Neuronal stem cell (in vitro differentiated cells): ENCODE measurements around the gene NEUROD2.

Experiments
- DNase-seq: peaks from one replicate; pipeline ENCODE4 v3.0.0-alpha.2; 2013; ENCODE audit warnings: low spot score
- H2AFZ ChIP-seq: one replicate; pipeline ENCODE4 v1.6.1; 2013; ENCODE audit warnings: mild to moderate bottlenecking, low read length, inconsistent platforms
- H2AK5ac ChIP-seq: 2 replicates; pipeline ENCODE4 v1.6.1; 2013; ENCODE audit warnings: low read depth, mild to moderate bottlenecking, inconsistent platforms, low read length, moderate library complexity, mixed read lengths
- H2BK120ac ChIP-seq: 2 replicates; pipeline ENCODE4 v1.6.1; 2013; ENCODE audit warnings: low read depth, mild to moderate bottlenecking, inconsistent platforms, low read length, moderate library complexity, mixed read lengths
- H2BK12ac ChIP-seq: one replicate; pipeline ENCODE4 v1.6.1; 2013; ENCODE audit warnings: low read length, inconsistent platforms
- H2BK15ac ChIP-seq: 2 replicates; pipeline ENCODE4 v1.6.1; 2013; ENCODE audit warnings: mild to moderate bottlenecking, low read length, inconsistent platforms, mixed read lengths
- H2BK5ac ChIP-seq: one replicate; pipeline ENCODE4 v1.6.1; 2013; ENCODE audit warnings: inconsistent platforms, mild to moderate bottlenecking, low read length, moderate library complexity
- H3K14ac ChIP-seq: one replicate; pipeline ENCODE4 v1.6.1; 2013; ENCODE audit warnings: low read length, inconsistent platforms
- H3K18ac ChIP-seq: 2 replicates; pipeline ENCODE4 v1.6.1; 2013; ENCODE audit warnings: low read length, inconsistent platforms
- H3K23ac ChIP-seq: 2 replicates; pipeline ENCODE4 v1.6.1; 2013; ENCODE audit warnings: low read depth, mild to moderate bottlenecking, mixed read lengths, low read length, inconsistent platforms; ENCODE audit not compliant: poor library complexity
- H3K27ac ChIP-seq: replicated peaks from 3 replicates; pipeline ENCODE4 v1.5.1; 2013; ENCODE audit warnings: low read length, inconsistent platforms
- H3K27me3 ChIP-seq, 3 experiments: 2 replicates each; pipeline ENCODE4 v1.6.1; 2013; ENCODE audit warnings: low read length in 3 of 3, mild to moderate bottlenecking in 2 of 3, inconsistent platforms in 1 of 3, low read depth in 1 of 3, mixed read lengths in 1 of 3, moderate library complexity in 1 of 3; ENCODE audit not compliant: control insufficient read depth in 3 of 3, insufficient read depth in 3 of 3
- H3K36me3 ChIP-seq, 2 donors: replicated peaks in 1 of 2; 2 replicates each; pipeline ENCODE4 v1.6.1; 2013; ENCODE audit warnings: low read length in 2 of 2; ENCODE audit not compliant: control insufficient read depth in 2 of 2, insufficient read depth in 2 of 2
- H3K4ac ChIP-seq: 2 replicates; pipeline ENCODE4 v1.6.1; 2013; ENCODE audit warnings: inconsistent platforms, mild to moderate bottlenecking, low read length, moderate library complexity
- H3K4me1 ChIP-seq, 2 donors: 1 replicate in 1 of 2; 2 replicates in 1 of 2; pipeline ENCODE4 v1.6.1; 2013; ENCODE audit warnings: low read length in 2 of 2, low read depth in 1 of 2; ENCODE audit not compliant: control insufficient read depth in 2 of 2, insufficient read depth in 1 of 2
- H3K4me2 ChIP-seq: one replicate; pipeline ENCODE4 v1.6.1; 2013; ENCODE audit warnings: mild to moderate bottlenecking, low read length, inconsistent platforms; ENCODE audit not compliant: insufficient read depth, poor library complexity, severe bottlenecking
- H3K4me3 ChIP-seq, 2 donors: 2 replicates each; pipeline ENCODE4 v1.5.1; 2013; ENCODE audit warnings: low read length in 2 of 2, mild to moderate bottlenecking in 2 of 2, inconsistent platforms in 1 of 2, moderate library complexity in 1 of 2
- H3K79me1 ChIP-seq: one replicate; pipeline ENCODE4 v1.6.1; 2013; ENCODE audit warnings: low read depth, mild to moderate bottlenecking, inconsistent platforms, low read length, moderate library complexity
- H3K9ac ChIP-seq: one replicate; pipeline ENCODE4 v1.6.1; 2013; ENCODE audit warnings: mild to moderate bottlenecking, low read depth, low read length, inconsistent platforms; ENCODE audit not compliant: poor library complexity
- H3K9me3 ChIP-seq, 2 donors: replicated peaks in 1 of 2; 2 replicates each; pipeline versions ENCODE3 to v1.6.1; 2013; ENCODE audit warnings: low read length in 2 of 2, mild to moderate bottlenecking in 2 of 2, inconsistent platforms in 1 of 2, low read depth in 1 of 2, mixed read lengths in 1 of 2, moderate library complexity in 1 of 2; ENCODE audit not compliant: control insufficient read depth in 2 of 2, insufficient read depth in 1 of 2
- H4K8ac ChIP-seq: one replicate; pipeline ENCODE4 v1.6.1; 2013; ENCODE audit warnings: low read depth, mild to moderate bottlenecking, inconsistent platforms, low read length, moderate library complexity
- H4K91ac ChIP-seq: one replicate; pipeline ENCODE4 v1.6.1; 2013; ENCODE audit warnings: low read length, low read depth, mild to moderate bottlenecking, inconsistent platforms; ENCODE audit not compliant: poor library complexity
- WGBS, 2 donors: extraction: QIAGEN DNeasy Blood & Tissue Kit; methylation state at CpG; one replicate each; pipeline ENCODE4 v1.1.7; 2013; ENCODE audit warnings: missing lambda C conversion rate in 2 of 2, mixed read lengths in 1 of 2; ENCODE audit not compliant: insufficient read length in 2 of 2, insufficient replicate concordance in 1 of 2; ENCODE audit errors: extremely low coverage in 2 of 2; 5-methylcytosine and 5-hydroxymethylcytosine counted together

The NEUROD2 gene

DNA sequence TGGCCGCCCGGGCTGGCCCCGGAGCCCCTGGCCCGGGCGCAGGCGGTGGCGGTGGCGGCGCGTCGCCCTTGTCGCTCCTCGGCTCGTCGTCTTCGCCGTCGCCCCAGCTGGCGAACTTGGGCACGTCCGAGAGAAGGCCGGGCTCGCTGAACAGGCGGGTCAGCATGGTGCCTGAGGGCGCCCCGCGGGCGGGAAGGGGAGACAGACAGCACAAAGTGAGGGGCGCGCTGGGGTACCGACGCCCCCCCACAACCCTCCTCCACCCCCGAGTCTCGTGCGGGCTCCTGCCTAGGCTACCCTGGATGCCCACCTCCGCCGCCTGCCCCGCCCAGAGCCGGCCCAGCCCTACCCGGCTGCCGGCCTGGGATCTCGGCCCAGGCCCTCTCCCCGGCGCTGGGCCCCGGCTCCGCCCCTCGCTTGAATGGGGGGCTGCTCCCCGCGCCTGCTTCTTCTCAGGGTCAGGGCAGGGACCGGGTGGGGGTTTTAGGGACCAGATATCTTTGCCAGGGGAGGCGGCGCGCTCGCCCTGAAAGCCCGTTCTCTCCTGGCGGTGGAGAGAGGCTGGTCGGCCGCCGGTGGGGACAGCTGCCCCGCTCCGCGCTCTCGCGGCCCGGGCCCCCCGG, 1.2 kb downstream of the NEUROD2 start:
- peak overlapping the region; percentile 85 for H3K23ac ChIP-seq
- H3K36me3 ChIP-seq: no peaks in the 10 kb centered on the region
- H2BK120ac ChIP-seq: no peak overlapping the region
- no peak overlapping the region for H2AK5ac ChIP-seq
- peaks cover 0 to 3% of the 10 kb centered on the region in 2 donors for H3K9me3 ChIP-seq
- H3K4ac ChIP-seq: peak overlapping the region; percentile 37
- no peak overlapping the region for H2BK12ac ChIP-seq
- H2BK5ac ChIP-seq: no peak overlapping the region
- peak overlapping the region; percentile 60 for H3K9ac ChIP-seq
- H3K27ac ChIP-seq: no peak overlapping the region
- no peak for DNase-seq
- H3K27me3 ChIP-seq: peaks cover 58 to 97% (median 86%) of the 10 kb centered on the region in 3 experiments
- peak overlapping the region; percentile 37 for H2BK15ac ChIP-seq
- peak overlapping the region; percentile 21 for H3K14ac ChIP-seq
- no peak overlapping the region for H4K91ac ChIP-seq
- H2AFZ ChIP-seq: peak overlapping the region; percentile 66
- peak overlapping the region; percentile 49 for H3K4me2 ChIP-seq
- H3K4me3 ChIP-seq: peak overlapping the region in 1 of 2 donors; percentile 38
- H3K18ac ChIP-seq: no peak overlapping the region
- peaks cover 7% of the 10 kb centered on the region for H3K79me1 ChIP-seq
- no peak overlapping the region for H4K8ac ChIP-seq
- WGBS, 2 donors: no CpG with 5 or more reads among the region's 66 CpGs
- H3K4me1 ChIP-seq: peaks cover 5 to 6% of the 10 kb centered on the region in 2 donors

- H3K4me1 ChIP-seq: peaks cover 5 to 6% of the 10 kb centered on the region in 2 donors
- H3K4me2 ChIP-seq: peak overlapping the region; percentile 33
- peak overlapping the region; percentile 66 for H2AFZ ChIP-seq
- no peak overlapping the region for H4K91ac ChIP-seq
- peaks cover 0 to 3% of the 10 kb centered on the region in 2 donors for H3K9me3 ChIP-seq
- peaks cover 7% of the 10 kb centered on the region for H3K79me1 ChIP-seq
- H2AK5ac ChIP-seq: peak overlapping the region; percentile 14
- H3K9ac ChIP-seq: peak overlapping the region; percentile 60
- WGBS, 2 donors: no CpG with 5 or more reads among the region's 102 CpGs
- H3K4me3 ChIP-seq: peak overlapping the region in 1 of 2 donors; percentile 38
- H2BK120ac ChIP-seq: no peak overlapping the region
- peak overlapping the region; percentile 85 for H3K23ac ChIP-seq
- H2BK5ac ChIP-seq: no peak overlapping the region
- H2BK15ac ChIP-seq: peak overlapping the region; percentile 37
- H3K27ac ChIP-seq: no peak overlapping the region
- H3K18ac ChIP-seq: peak overlapping the region; percentile 64
- no peak overlapping the region for H2BK12ac ChIP-seq
- H3K4ac ChIP-seq: no peak overlapping the region
- no peak for DNase-seq
- H4K8ac ChIP-seq: peak overlapping the region; percentile 43
- peaks cover 65 to 97% (median 92%) of the 10 kb centered on the region in 3 experiments for H3K27me3 ChIP-seq
- H3K14ac ChIP-seq: no peak overlapping the region
- H3K36me3 ChIP-seq: no peaks in the 10 kb centered on the region
These were observed 2.0 kb downstream of the NEUROD2 start for GRCh38 chr17:39605492-39606433.

DNA sequence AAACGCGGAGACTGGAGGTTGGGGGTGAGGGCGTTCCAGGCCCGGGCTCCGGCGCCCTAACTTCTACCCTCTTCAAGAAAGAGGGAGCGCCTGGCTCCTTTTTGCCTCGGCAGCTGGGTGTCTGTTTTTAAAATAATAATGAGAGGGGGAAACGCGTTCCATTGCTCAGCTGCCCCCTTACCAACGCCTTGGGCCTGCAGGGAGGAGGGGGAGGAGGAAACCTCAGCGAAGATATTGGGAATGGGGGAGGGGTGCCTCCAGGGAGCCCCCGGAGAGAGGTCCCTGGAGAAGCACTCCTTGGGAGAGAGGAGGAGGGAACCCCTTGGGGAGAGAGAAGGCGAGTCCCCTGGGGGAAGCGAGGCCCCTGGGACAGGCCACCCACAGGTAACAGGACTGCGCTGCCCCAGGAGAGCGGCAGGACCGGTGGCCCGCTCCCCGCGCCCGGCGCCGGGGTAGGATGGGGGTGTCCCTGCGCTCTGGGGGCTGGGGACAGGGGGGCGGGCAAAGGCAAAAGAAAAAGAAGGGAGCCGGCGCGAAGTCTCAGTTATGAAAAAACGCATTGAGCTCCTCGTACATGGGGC, 2.7 kb downstream of the NEUROD2 start:
- H3K18ac ChIP-seq: no peak overlapping the region
- no peak overlapping the region for H3K4me2 ChIP-seq
- H2AK5ac ChIP-seq: no peak overlapping the region
- H3K23ac ChIP-seq: peak overlapping the region; percentile 85
- no peak overlapping the region for H2BK15ac ChIP-seq
- no peak overlapping the region for H2BK120ac ChIP-seq
- H3K27ac ChIP-seq: no peak overlapping the region
- H3K36me3 ChIP-seq: no peaks in the 10 kb centered on the region
- H3K4ac ChIP-seq: no peak overlapping the region
- H4K8ac ChIP-seq: no peak overlapping the region
- H4K91ac ChIP-seq: no peak overlapping the region
- WGBS, 2 donors: no CpG with 5 or more reads among the region's 31 CpGs
- no peak overlapping the region for H3K4me3 ChIP-seq
- peaks cover 7% of the 10 kb centered on the region for H3K79me1 ChIP-seq
- H3K27me3 ChIP-seq: peaks cover 73 to 100% (median 99%) of the 10 kb centered on the region in 3 experiments
- peak overlapping the region; percentile 66 for H2AFZ ChIP-seq
- no peak overlapping the region for H2BK12ac ChIP-seq
- H3K9ac ChIP-seq: no peak overlapping the region
- no peak overlapping the region for H2BK5ac ChIP-seq
- DNase-seq: no peak
- H3K9me3 ChIP-seq: peaks cover 0 to 3% of the 10 kb centered on the region in 2 donors
- peaks cover 5 to 6% of the 10 kb centered on the region in 2 donors for H3K4me1 ChIP-seq
- no peak overlapping the region for H3K14ac ChIP-seq
